ENCODE measurements around the gene RHOBTB3. TPM values are rescaled to one million over a fixed set of nuclear protein-coding genes. Genes with fewer than 3 reads are reported as not detected.

Gene RHOBTB3
- total RNA-seq, 1 experiment from 2014 or later, result 85.6 TPM

- no peak for TF ChIP-seq CTCF (IDR thresholded peaks at IDR 0.05; ENCODE audit: insufficient read depth in 1 of 2, low read depth in 1 of 2, low read length in 1 of 2, severe bottlenecking in 1 of 2, unreplicated experiment in 1 of 2)
- Histone ChIP-seq H3K27me3 (replicated peaks; ENCODE audit: control insufficient read depth, insufficient read depth, low read length) (no peaks in the 10 kb centered on the region), H3K9me3 (no peaks in the 10 kb centered on the region), H3K4me3 (ENCODE audit: low read depth, low read length) (no peak overlapping the region), H3K4me1 (peaks cover 60% of the 10 kb centered on the region), H3K36me3 (ENCODE audit: control insufficient read depth, insufficient read depth, low read length) (no peaks in the 10 kb centered on the region)
- peaks cover 7% of the 10 kb centered on the region for H3K36me3 Mint-ChIP-seq (ENCODE audit: insufficient read depth, unreplicated experiment)
- peak overlapping the region; percentile 94 for H3K27ac Mint-ChIP-seq (ENCODE audit: unreplicated experiment)
- no peak for DNase-seq
- no peaks in the 10 kb centered on the region for H3K27me3 Mint-ChIP-seq (ENCODE audit: insufficient read depth, unreplicated experiment)
- H3K4me1 Mint-ChIP-seq (ENCODE audit: low read depth, unreplicated experiment), result peaks cover 53% of the 10 kb centered on the region
- H3K9me3 Mint-ChIP-seq (ENCODE audit: unreplicated experiment), result no peaks in the 10 kb centered on the region
- ChIA-PET POLR2A (no interaction called here), CTCF (no interaction called here)
- no peak overlapping the region for H3K4me3 Mint-ChIP-seq (ENCODE audit: unreplicated experiment)
- intact Hi-C loops (cut with micrococcal nuclease; ENCODE audit: unreplicated experiment), result no loop called here
- no TSS peak for BruUV-seq (replicated peaks)
These were observed 5.0 kb upstream of the RHOBTB3 start for GRCh38 chr5:95725937-95726810.

GRCh38 chr5:95726811-95727763 is 4.0 kb upstream of the RHOBTB3 start:
- DNase-seq, result no peak
- no peak for TF ChIP-seq CTCF (IDR thresholded peaks at IDR 0.05; ENCODE audit: insufficient read depth in 1 of 2, low read depth in 1 of 2, low read length in 1 of 2, severe bottlenecking in 1 of 2, unreplicated experiment in 1 of 2)
- H3K27ac Mint-ChIP-seq (ENCODE audit: unreplicated experiment), result peak overlapping the region; percentile 94
- H3K27me3 ChIP-seq (replicated peaks; ENCODE audit: control insufficient read depth, insufficient read depth, low read length), result no peaks in the 10 kb centered on the region
- CTCF ChIA-PET, result interaction anchor here (0.9 to 1.2 kb wide), 2 partner anchors 29 to 63 kb away, joined by 3 to 6 read pairs; no protein-coding TSS in a partner anchor
- intact Hi-C loops (cut with micrococcal nuclease; ENCODE audit: unreplicated experiment), result no loop called here
- peaks cover 44% of the 10 kb centered on the region for H3K4me1 Mint-ChIP-seq (ENCODE audit: low read depth, unreplicated experiment)
- H3K36me3 ChIP-seq (ENCODE audit: control insufficient read depth, insufficient read depth, low read length), result no peaks in the 10 kb centered on the region
- no peak overlapping the region for H3K4me3 ChIP-seq (ENCODE audit: low read depth, low read length)
- no peaks in the 10 kb centered on the region for H3K27me3 Mint-ChIP-seq (ENCODE audit: insufficient read depth, unreplicated experiment)
- no peaks in the 10 kb centered on the region for H3K9me3 ChIP-seq
- H3K9me3 Mint-ChIP-seq (ENCODE audit: unreplicated experiment), result no peaks in the 10 kb centered on the region
- BruUV-seq (replicated peaks), result TSS peak; percentile 88
- POLR2A ChIA-PET, result interaction anchor here (0.8 kb wide), 1 partner anchor 11 kb away, joined by 8 read pairs; no protein-coding TSS in a partner anchor
- peak overlapping the region; percentile 30 for H3K4me3 Mint-ChIP-seq (ENCODE audit: unreplicated experiment)
- peaks cover 60% of the 10 kb centered on the region for H3K4me1 ChIP-seq
- H3K36me3 Mint-ChIP-seq (ENCODE audit: insufficient read depth, unreplicated experiment), result peaks cover 13% of the 10 kb centered on the region

- H3K36me3 ChIP-seq (ENCODE audit: control insufficient read depth, insufficient read depth, low read length), result no peaks in the 10 kb centered on the region
- H3K4me1 Mint-ChIP-seq (ENCODE audit: low read depth, unreplicated experiment), result peaks cover 44% of the 10 kb centered on the region
- CTCF ChIA-PET, result interaction anchor here (0.9 to 1.2 kb wide), 2 partner anchors 30 to 63 kb away, joined by 3 to 6 read pairs; no protein-coding TSS in a partner anchor
- BruUV-seq (replicated peaks), result no TSS peak
- H3K9me3 Mint-ChIP-seq (ENCODE audit: unreplicated experiment), result no peaks in the 10 kb centered on the region
- H3K36me3 Mint-ChIP-seq (ENCODE audit: insufficient read depth, unreplicated experiment), result peaks cover 15% of the 10 kb centered on the region
- DNase-seq, result peak; percentile 61 to 62
- H3K9me3 ChIP-seq, result no peaks in the 10 kb centered on the region
- H3K27me3 ChIP-seq (replicated peaks; ENCODE audit: control insufficient read depth, insufficient read depth, low read length), result no peaks in the 10 kb centered on the region
- no peak for TF ChIP-seq CTCF (IDR thresholded peaks at IDR 0.05; ENCODE audit: insufficient read depth in 1 of 2, low read depth in 1 of 2, low read length in 1 of 2, severe bottlenecking in 1 of 2, unreplicated experiment in 1 of 2)
- H3K27me3 Mint-ChIP-seq (ENCODE audit: insufficient read depth, unreplicated experiment), result no peaks in the 10 kb centered on the region
- peaks cover 60% of the 10 kb centered on the region for H3K4me1 ChIP-seq
- peak overlapping the region; percentile 30 for H3K4me3 Mint-ChIP-seq (ENCODE audit: unreplicated experiment)
- POLR2A ChIA-PET, result interaction anchor here (0.8 kb wide), 2 partner anchors 12 to 81 kb away, joined by 5 to 8 read pairs; partner anchors contain the start of gene RFESD
- peak overlapping the region; percentile 94 for H3K27ac Mint-ChIP-seq (ENCODE audit: unreplicated experiment)
- intact Hi-C loops (cut with micrococcal nuclease; ENCODE audit: unreplicated experiment), result loop anchor here (1.0 kb wide), 5 partner anchors 15 to 63 kb away; no protein-coding TSS in a partner anchor
- no peak overlapping the region for H3K4me3 ChIP-seq (ENCODE audit: low read depth, low read length)
These were observed 3.4 kb upstream of the RHOBTB3 start for GRCh38 chr5:95727764-95728191.
